HepG2 (cell line): ENCODE measurements around the gene ESAM. TPM values are rescaled to one million over a fixed set of nuclear protein-coding genes. Genes with fewer than 3 reads are reported as not detected.

Source experiments
- ARID2 ChIP-seq: sonication (generic); formaldehyde crosslinking; IDR thresholded peaks from 2 replicates; pipeline ENCODE4 v1.8.1; 2022; ENCODE audit warnings: mild to moderate bottlenecking, missing genetic modification reagents, borderline replicate concordance
- ASH2L ChIP-seq: fragments of 300-600, 200-600 bp; sonication (generic); IDR thresholded peaks from 2 replicates; pipeline ENCODE4 v1.7.0; 2017; ENCODE audit warnings: low read depth, mild to moderate bottlenecking, moderate library complexity, mixed read lengths, low read length; ENCODE audit not compliant: insufficient read length
- GATAD2A ChIP-seq: IDR thresholded peaks from 2 replicates; pipeline ENCODE4 v1.6.1; 2016
- HDAC1 ChIP-seq: sonication (generic); formaldehyde crosslinking; IDR thresholded peaks from 2 replicates; pipeline ENCODE4 v1.5.1; 2020; ENCODE audit warnings: mild to moderate bottlenecking, missing genetic modification reagents
- MTF2 ChIP-seq: sonication (generic); formaldehyde crosslinking; IDR thresholded peaks from 2 replicates; pipeline ENCODE4 v1.5.0; 2020; ENCODE audit warnings: missing genetic modification reagents, borderline replicate concordance
- NONO ChIP-seq, 2 experiments: fragments of 450-650 bp in 1 of 2; sonication (generic) in 1 of 2; formaldehyde crosslinking in 1 of 2; IDR thresholded peaks in 1 of 2; conservative IDR thresholded peaks in 1 of 2; 2 replicates each; pipeline versions ENCODE4 v1.6.1 to v1.8.0; 2017 to 2022; ENCODE audit warnings: mild to moderate bottlenecking in 1 of 2, missing genetic modification reagents in 1 of 2, moderate library complexity in 1 of 2
- PHF21A ChIP-seq: sonication (generic); formaldehyde crosslinking; IDR thresholded peaks from 2 replicates; pipeline ENCODE4 v1.5.0; 2020; ENCODE audit warnings: mild to moderate bottlenecking, missing genetic modification reagents
- POGZ ChIP-seq: sonication (generic); formaldehyde crosslinking; IDR thresholded peaks from 2 replicates; pipeline ENCODE4 v1.4.0; 2020; ENCODE audit warnings: mild to moderate bottlenecking, missing genetic modification reagents
- POLR2G ChIP-seq: fragments of 200-400 bp; formaldehyde crosslinking; IDR thresholded peaks from 2 replicates; pipeline ENCODE4 v1.6.1; 2018; ENCODE audit warnings: mild to moderate bottlenecking, low read depth, low read length, moderate library complexity
- PTBP1 ChIP-seq: fragments of 200-400 bp; formaldehyde crosslinking; IDR thresholded peaks from 2 replicates; pipeline ENCODE4 v1.6.1; 2018; ENCODE audit warnings: low read length, low read depth; ENCODE audit not compliant: poor library complexity, severe bottlenecking
- SAP130 ChIP-seq: IDR thresholded peaks from 2 replicates; pipeline ENCODE4 v1.6.1; 2016; ENCODE audit warnings: low read depth
- SIX1 ChIP-seq: sonication (generic); formaldehyde crosslinking; IDR thresholded peaks from 2 replicates; pipeline ENCODE4 v1.4.0; 2020; ENCODE audit warnings: missing genetic modification reagents, borderline replicate concordance
- SMC3 ChIP-seq: IDR thresholded peaks from 2 replicates; pipeline ENCODE4 v1.6.1; 2011; ENCODE audit warnings: low read length, improper control_type of control experiment
- SNAPC2 ChIP-seq: sonication (generic); formaldehyde crosslinking; IDR thresholded peaks from 2 replicates; pipeline ENCODE4 v1.8.1; 2022; ENCODE audit warnings: mild to moderate bottlenecking, missing genetic modification reagents
- ZBTB1 ChIP-seq: sonication (generic); formaldehyde crosslinking; IDR thresholded peaks from 2 replicates; pipeline ENCODE4 v1.4.0; 2020; ENCODE audit warnings: missing genetic modification reagents, borderline replicate concordance
- ZNF10 ChIP-seq: sonication (generic); formaldehyde crosslinking; IDR thresholded peaks from 2 replicates; pipeline ENCODE4 v1.4.0; 2020; ENCODE audit warnings: mild to moderate bottlenecking, low read depth, missing genetic modification reagents, borderline replicate concordance
- ZNF121 ChIP-seq: sonication (generic); formaldehyde crosslinking; IDR thresholded peaks from 2 replicates; pipeline ENCODE4 v1.5.0; 2020; ENCODE audit warnings: mild to moderate bottlenecking, missing genetic modification reagents
- ZNF331 ChIP-seq: sonication (generic); formaldehyde crosslinking; IDR thresholded peaks from 2 replicates; pipeline ENCODE4 v1.4.0; 2020; ENCODE audit warnings: missing genetic modification reagents
- polyA plus RNA-seq, 8 experiments: library from polyadenylated mRNA; depleted of rRNA in 3 of 8; stranded (reverse) in 7 of 8; unstranded in 1 of 8; fragments of >200 nt; fragmentation: Illumina TruSeq in 4 of 8; extraction: Trizol in 4 of 8; gene quantifications; 2 replicates each; pipeline versions ENCODE4 v1.2.1 to v1.2.3, GENCODE V29; 2011 to 2016; ENCODE audit warnings: low read depth in 4 of 8, missing spikeins in 1 of 8, mixed read lengths in 1 of 8; ENCODE audit not compliant: insufficient read depth in 1 of 8
- total RNA-seq, 5 experiments: library from RNA; depleted of rRNA; stranded (reverse); fragments of >200 nt; fragmentation: Illumina TruSeq; extraction: Trizol; gene quantifications; 2 replicates each; pipeline ENCODE4 v1.2.3, GENCODE V29; 2016; ENCODE audit warnings: low read depth in 1 of 5
- TF ChIP-seq, protein P1 (sequence below): sonication (generic); formaldehyde crosslinking; IDR thresholded peaks from 2 replicates; pipeline ENCODE4 v1.4.0; 2020; ENCODE audit warnings: missing genetic modification reagents
- TF ChIP-seq, protein P2 (sequence below): IDR thresholded peaks from 2 replicates; pipeline ENCODE4 v1.6.1; 2012; ENCODE audit warnings: inconsistent platforms
- TF ChIP-seq, protein P3 (sequence below): sonication (generic); formaldehyde crosslinking; IDR thresholded peaks from 2 replicates; pipeline ENCODE4 v1.4.0; 2020; ENCODE audit warnings: missing genetic modification reagents
- TF ChIP-seq, protein P4 (sequence below): sonication (generic); formaldehyde crosslinking; IDR thresholded peaks from 2 replicates; pipeline ENCODE4 v1.5.1; 2020; ENCODE audit warnings: mild to moderate bottlenecking, missing genetic modification reagents, moderate library complexity

The ESAM gene
- total and polyA plus RNA-seq, 2 of the 13 experiments (the other 11 are each of a cell fraction or from before 2014, with no cell fraction given) = 1.2 to 6.8 TPM

DNA sequence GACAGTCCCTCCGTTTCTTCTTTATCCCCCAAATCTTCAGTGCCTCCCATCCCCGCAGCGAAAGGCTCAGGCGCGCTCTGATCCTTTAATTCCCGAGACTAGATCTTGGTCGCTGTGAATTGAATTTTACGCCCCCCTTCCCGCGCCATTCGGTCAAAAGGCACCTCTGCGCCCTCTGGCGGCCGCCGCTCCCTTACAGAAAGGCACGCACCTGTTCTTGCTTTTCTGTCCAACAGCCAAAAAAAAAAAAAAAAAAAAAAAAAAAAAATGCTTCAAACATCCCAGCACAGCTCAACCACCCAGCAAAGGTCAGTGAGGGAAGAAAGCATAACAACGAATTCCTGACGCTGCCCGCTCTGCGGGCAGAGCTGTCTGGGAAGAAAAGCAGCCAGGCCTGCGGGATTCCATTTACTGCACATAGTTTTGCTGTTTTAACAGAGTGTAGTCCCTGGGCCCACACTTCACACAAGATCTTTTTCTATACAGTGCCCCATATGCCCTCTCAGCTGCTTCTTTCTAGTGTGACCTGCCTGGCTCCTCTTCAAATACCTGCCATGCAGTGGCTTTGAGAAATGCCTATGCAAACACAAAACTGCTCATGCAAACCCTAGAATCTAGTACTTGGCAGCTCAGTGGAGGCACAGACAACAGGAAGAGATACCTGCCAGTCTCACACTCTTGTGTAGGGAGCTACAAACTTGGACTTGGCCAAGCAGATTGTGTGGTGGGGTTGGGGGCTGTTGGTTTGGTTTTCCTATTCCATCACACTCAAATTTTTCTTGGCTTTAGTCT is 1.3 kb upstream of the ESAM start (continued):
- 0 out of 2 replicates have a peak, but pooled peaks have one; percentile 28 for TF ChIP-seq ZNF121 (CRISPR knock-in tag)
- 0 out of 2 replicates have a peak, but pooled peaks have one; percentile 37 for TF ChIP-seq HDAC1 (CRISPR knock-in tag)
- TF ChIP-seq PHF21A (CRISPR knock-in tag) = peak; percentile 80
- peak; percentile 32; the same call in 1 of the 2 replicates for TF ChIP-seq GATAD2A
- TF ChIP-seq, protein P1, sequence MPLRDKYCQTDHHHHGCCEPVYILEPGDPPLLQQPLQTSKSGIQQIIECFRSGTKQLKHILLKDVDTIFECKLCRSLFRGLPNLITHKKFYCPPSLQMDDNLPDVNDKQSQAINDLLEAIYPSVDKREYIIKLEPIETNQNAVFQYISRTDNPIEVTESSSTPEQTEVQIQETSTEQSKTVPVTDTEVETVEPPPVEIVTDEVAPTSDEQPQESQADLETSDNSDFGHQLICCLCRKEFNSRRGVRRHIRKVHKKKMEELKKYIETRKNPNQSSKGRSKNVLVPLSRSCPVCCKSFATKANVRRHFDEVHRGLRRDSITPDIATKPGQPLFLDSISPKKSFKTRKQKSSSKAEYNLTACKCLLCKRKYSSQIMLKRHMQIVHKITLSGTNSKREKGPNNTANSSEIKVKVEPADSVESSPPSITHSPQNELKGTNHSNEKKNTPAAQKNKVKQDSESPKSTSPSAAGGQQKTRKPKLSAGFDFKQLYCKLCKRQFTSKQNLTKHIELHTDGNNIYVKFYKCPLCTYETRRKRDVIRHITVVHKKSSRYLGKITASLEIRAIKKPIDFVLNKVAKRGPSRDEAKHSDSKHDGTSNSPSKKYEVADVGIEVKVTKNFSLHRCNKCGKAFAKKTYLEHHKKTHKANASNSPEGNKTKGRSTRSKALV (CRISPR knock-in tag) = peak; percentile 24; the same call in 1 of the 2 replicates
- peak; percentile 17; the same call in 1 of the 2 replicates for TF ChIP-seq POLR2G
- no peak for TF ChIP-seq SIX1 (CRISPR knock-in tag)
- TF ChIP-seq SNAPC2 (CRISPR knock-in tag) = peak; percentile 54; the same call in 1 of the 2 replicates
- peak; percentile 51; the same call in 1 of the 2 replicates for TF ChIP-seq ARID2 (CRISPR knock-in tag)
- TF ChIP-seq ASH2L = peak; percentile 35
- peak; percentile 37 for TF ChIP-seq PTBP1
- TF ChIP-seq SAP130 (CRISPR knock-in tag) = peak; percentile 50
- TF ChIP-seq, protein P2, sequence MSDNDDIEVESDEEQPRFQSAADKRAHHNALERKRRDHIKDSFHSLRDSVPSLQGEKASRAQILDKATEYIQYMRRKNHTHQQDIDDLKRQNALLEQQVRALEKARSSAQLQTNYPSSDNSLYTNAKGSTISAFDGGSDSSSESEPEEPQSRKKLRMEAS = 0 out of 2 replicates have a peak, but pooled peaks have one; percentile 40
- TF ChIP-seq, protein P3, sequence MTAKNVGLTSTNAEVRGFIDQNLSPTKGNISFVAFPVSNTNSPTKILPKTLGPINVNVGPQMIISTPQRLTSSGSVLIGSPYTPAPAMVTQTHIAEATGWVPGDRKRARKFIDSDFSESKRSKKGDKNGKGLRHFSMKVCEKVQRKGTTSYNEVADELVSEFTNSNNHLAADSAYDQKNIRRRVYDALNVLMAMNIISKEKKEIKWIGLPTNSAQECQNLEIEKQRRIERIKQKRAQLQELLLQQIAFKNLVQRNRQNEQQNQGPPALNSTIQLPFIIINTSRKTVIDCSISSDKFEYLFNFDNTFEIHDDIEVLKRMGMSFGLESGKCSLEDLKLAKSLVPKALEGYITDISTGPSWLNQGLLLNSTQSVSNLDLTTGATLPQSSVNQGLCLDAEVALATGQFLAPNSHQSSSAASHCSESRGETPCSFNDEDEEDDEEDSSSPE = peak; percentile 40; the same call in 1 of the 2 replicates
- TF ChIP-seq, protein P4, sequence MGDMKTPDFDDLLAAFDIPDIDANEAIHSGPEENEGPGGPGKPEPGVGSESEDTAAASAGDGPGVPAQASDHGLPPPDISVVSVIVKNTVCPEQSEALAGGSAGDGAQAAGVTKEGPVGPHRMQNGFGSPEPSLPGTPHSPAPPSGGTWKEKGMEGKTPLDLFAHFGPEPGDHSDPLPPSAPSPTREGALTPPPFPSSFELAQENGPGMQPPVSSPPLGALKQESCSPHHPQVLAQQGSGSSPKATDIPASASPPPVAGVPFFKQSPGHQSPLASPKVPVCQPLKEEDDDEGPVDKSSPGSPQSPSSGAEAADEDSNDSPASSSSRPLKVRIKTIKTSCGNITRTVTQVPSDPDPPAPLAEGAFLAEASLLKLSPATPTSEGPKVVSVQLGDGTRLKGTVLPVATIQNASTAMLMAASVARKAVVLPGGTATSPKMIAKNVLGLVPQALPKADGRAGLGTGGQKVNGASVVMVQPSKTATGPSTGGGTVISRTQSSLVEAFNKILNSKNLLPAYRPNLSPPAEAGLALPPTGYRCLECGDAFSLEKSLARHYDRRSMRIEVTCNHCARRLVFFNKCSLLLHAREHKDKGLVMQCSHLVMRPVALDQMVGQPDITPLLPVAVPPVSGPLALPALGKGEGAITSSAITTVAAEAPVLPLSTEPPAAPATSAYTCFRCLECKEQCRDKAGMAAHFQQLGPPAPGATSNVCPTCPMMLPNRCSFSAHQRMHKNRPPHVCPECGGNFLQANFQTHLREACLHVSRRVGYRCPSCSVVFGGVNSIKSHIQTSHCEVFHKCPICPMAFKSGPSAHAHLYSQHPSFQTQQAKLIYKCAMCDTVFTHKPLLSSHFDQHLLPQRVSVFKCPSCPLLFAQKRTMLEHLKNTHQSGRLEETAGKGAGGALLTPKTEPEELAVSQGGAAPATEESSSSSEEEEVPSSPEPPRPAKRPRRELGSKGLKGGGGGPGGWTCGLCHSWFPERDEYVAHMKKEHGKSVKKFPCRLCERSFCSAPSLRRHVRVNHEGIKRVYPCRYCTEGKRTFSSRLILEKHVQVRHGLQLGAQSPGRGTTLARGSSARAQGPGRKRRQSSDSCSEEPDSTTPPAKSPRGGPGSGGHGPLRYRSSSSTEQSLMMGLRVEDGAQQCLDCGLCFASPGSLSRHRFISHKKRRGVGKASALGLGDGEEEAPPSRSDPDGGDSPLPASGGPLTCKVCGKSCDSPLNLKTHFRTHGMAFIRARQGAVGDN = peak; percentile 15; the same call in 1 of the 2 replicates
- TF ChIP-seq ZNF10 (CRISPR knock-in tag) = no peak
- 0 out of 2 replicates have a peak, but pooled peaks have one; percentile 45 for TF ChIP-seq POGZ (CRISPR knock-in tag)
- 0 out of 2 replicates have a peak, but pooled peaks have one; percentile 6 for TF ChIP-seq ZNF331 (CRISPR knock-in tag)
- TF ChIP-seq NONO (IDR thresholded peaks at IDR 0.05) = no peak
- no peak for TF ChIP-seq NONO (CRISPR knock-in tag; conservative IDR thresholded peaks at IDR 0.05)
- TF ChIP-seq SMC3 = peak; percentile 52
- no peak for TF ChIP-seq ZBTB1 (CRISPR knock-in tag)
- TF ChIP-seq MTF2 (CRISPR knock-in tag) = 0 out of 2 replicates have a peak, but pooled peaks have one; percentile 54
